Measurements from ENCODE around the gene YIF1B.

DNA sequence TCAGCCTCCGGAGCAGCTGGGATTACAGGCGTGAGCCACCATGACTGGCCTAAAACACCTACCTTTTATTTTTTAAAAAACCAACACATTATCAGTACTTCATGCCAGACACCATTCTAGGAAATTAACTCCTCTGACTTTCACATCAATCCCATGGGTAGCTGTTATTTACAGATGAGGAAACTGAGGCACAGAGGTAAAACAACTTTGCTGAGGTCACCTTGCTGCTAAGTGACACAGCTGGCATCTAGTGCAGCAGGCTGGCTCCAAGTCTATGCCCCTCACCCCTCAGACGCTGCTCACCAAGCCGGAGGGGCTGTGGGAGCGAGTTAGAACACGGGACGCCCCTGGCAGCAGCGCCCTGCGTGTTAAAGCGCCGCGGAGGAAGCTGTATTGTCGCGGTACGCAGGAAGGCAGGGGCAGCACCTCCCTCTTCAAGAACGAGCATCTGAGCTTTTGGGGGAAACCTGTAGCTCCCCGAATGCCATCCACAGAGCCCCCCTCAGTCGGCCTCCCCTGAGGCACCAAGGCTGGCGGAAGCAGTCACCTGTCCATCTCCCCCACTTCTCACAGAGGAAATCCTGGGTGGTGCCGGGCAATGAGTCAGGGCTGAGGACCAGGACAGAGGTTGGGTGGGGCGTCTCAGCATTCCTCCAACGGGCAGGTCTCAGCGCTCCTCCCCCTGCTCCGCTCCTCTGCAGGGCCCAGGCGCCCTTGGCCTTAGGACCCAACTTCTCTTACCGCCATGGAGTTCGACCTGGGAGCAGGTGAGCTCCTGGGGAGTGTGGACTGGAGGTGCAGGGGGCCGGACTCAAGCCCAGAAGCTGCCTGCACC, 12.0 kb downstream of the YIF1B start, which contains the start of gene C19orf33:
- no peak for TF ChIP-seq POLR2A (IDR thresholded peaks at IDR 0.05)
- TF ChIP-seq, protein P1, sequence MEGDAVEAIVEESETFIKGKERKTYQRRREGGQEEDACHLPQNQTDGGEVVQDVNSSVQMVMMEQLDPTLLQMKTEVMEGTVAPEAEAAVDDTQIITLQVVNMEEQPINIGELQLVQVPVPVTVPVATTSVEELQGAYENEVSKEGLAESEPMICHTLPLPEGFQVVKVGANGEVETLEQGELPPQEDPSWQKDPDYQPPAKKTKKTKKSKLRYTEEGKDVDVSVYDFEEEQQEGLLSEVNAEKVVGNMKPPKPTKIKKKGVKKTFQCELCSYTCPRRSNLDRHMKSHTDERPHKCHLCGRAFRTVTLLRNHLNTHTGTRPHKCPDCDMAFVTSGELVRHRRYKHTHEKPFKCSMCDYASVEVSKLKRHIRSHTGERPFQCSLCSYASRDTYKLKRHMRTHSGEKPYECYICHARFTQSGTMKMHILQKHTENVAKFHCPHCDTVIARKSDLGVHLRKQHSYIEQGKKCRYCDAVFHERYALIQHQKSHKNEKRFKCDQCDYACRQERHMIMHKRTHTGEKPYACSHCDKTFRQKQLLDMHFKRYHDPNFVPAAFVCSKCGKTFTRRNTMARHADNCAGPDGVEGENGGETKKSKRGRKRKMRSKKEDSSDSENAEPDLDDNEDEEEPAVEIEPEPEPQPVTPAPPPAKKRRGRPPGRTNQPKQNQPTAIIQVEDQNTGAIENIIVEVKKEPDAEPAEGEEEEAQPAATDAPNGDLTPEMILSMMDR (IDR thresholded peaks at IDR 0.05) = no peak

Measured in testis (tissue), 2 donors.